Liver (tissue), 9 donors: Measurements from ENCODE around the gene TM7SF3. TPM values are rescaled to one million over a fixed set of nuclear protein-coding genes. Genes with fewer than 3 reads are reported as not detected.

Source experiments
- DNase-seq: peaks from one replicate; pipeline ENCODE4 v3.0.0-alpha.2; 2017; ENCODE audit warnings: low spot score
- H3K27ac ChIP-seq, 2 donors: one replicate each; pipeline ENCODE4 v1.7.0; 2013; ENCODE audit warnings: inconsistent platforms in 2 of 2, low read length in 2 of 2, control low read depth in 1 of 2, low read depth in 1 of 2, mild to moderate bottlenecking in 1 of 2
- H3K27me3 ChIP-seq, 4 donors: one replicate each; pipeline versions ENCODE4 v1.6.1 to v1.7.0; 2013; ENCODE audit warnings: low read length in 3 of 4, inconsistent platforms in 1 of 4, mild to moderate bottlenecking in 1 of 4, moderate library complexity in 1 of 4; ENCODE audit not compliant: control insufficient read depth in 4 of 4, insufficient read depth in 4 of 4
- H3K36me3 ChIP-seq, 4 donors: one replicate each; pipeline versions ENCODE4 v1.6.1 to v1.7.0; 2013; ENCODE audit warnings: low read length in 3 of 4, mild to moderate bottlenecking in 3 of 4, low read depth in 1 of 4, moderate library complexity in 1 of 4; ENCODE audit not compliant: control insufficient read depth in 4 of 4, insufficient read depth in 3 of 4
- H3K4me1 ChIP-seq, 4 donors: one replicate each; pipeline versions ENCODE4 v1.6.1 to v1.7.0; 2013; ENCODE audit warnings: low read length in 3 of 4, mild to moderate bottlenecking in 3 of 4, moderate library complexity in 1 of 4; ENCODE audit not compliant: control insufficient read depth in 4 of 4, insufficient read depth in 4 of 4
- H3K4me3 ChIP-seq, 3 donors: one replicate each; pipeline versions ENCODE4 v1.6.1 to v1.7.0; 2013; ENCODE audit warnings: low read length in 3 of 3, control low read depth in 1 of 3, low read depth in 1 of 3, mild to moderate bottlenecking in 1 of 3
- H3K9ac ChIP-seq, 2 donors: one replicate each; pipeline ENCODE4 v1.7.0; 2013; ENCODE audit warnings: low read length in 2 of 2, mild to moderate bottlenecking in 2 of 2, moderate library complexity in 2 of 2, control low read depth in 1 of 2, low read depth in 1 of 2
- H3K9me3 ChIP-seq, 4 donors: one replicate each; pipeline versions ENCODE4 v1.6.1 to v1.7.0; 2013; ENCODE audit warnings: low read length in 3 of 4; ENCODE audit not compliant: control insufficient read depth in 4 of 4
- ATF3 ChIP-seq: IDR thresholded peaks from 2 replicates; pipeline ENCODE4 v1.6.1; 2016; ENCODE audit warnings: antibody characterized with exemption
- CTCF ChIP-seq: fragments of 150-350 bp; IDR thresholded peaks from 2 replicates; pipeline ENCODE4 v1.5.1; 2017; ENCODE audit warnings: improper control_type of control experiment, low read depth, low read length; ENCODE audit not compliant: missing input control
- EGR1 ChIP-seq, 2 donors: IDR thresholded peaks; 2 replicates each; pipeline ENCODE4 v1.6.1; 2016 to 2018; ENCODE audit warnings: antibody characterized with exemption in 2 of 2, low read depth in 2 of 2
- FOXA1 ChIP-seq: IDR thresholded peaks from 2 replicates; pipeline ENCODE4 v1.6.1; 2016; ENCODE audit warnings: antibody characterized with exemption
- FOXA2 ChIP-seq: IDR thresholded peaks from 2 replicates; pipeline ENCODE4 v1.6.1; 2016; ENCODE audit warnings: antibody characterized with exemption
- GABPA ChIP-seq, 2 donors: IDR thresholded peaks in 1 of 2; conservative IDR thresholded peaks in 1 of 2; 2 replicates each; pipeline ENCODE4 v1.6.1; 2016; ENCODE audit warnings: antibody characterized with exemption in 2 of 2, mild to moderate bottlenecking in 1 of 2, moderate library complexity in 1 of 2
- HNF4A ChIP-seq, 2 donors: conservative IDR thresholded peaks; 2 replicates each; pipeline ENCODE4 v1.6.1; 2016; ENCODE audit warnings: antibody characterized with exemption in 2 of 2, mild to moderate bottlenecking in 2 of 2
- HNF4G ChIP-seq: IDR thresholded peaks from 2 replicates; pipeline ENCODE4 v1.6.1; 2016; ENCODE audit warnings: antibody characterized with exemption
- JUND ChIP-seq, 2 donors: IDR thresholded peaks; 2 replicates each; pipeline ENCODE4 v1.6.1; 2016; ENCODE audit warnings: antibody characterized with exemption in 2 of 2
- MAX ChIP-seq: IDR thresholded peaks from 2 replicates; pipeline ENCODE4 v1.6.1; 2016; ENCODE audit warnings: antibody characterized with exemption
- NR2F2 ChIP-seq: IDR thresholded peaks from 2 replicates; pipeline ENCODE4 v1.6.1; 2016; ENCODE audit warnings: antibody characterized with exemption
- RAD21 ChIP-seq, 2 donors: IDR thresholded peaks; 2 replicates each; pipeline ENCODE4 v1.6.1; 2016; ENCODE audit warnings: antibody characterized with exemption in 2 of 2, mild to moderate bottlenecking in 2 of 2
- REST ChIP-seq: IDR thresholded peaks from 2 replicates; pipeline ENCODE4 v1.6.1; 2016; ENCODE audit warnings: antibody characterized with exemption, mild to moderate bottlenecking
- RXRA ChIP-seq, 2 donors: IDR thresholded peaks; 2 replicates each; pipeline ENCODE4 v1.6.1; 2017 to 2018; ENCODE audit warnings: antibody characterized with exemption in 2 of 2, mild to moderate bottlenecking in 1 of 2
- SP1 ChIP-seq: IDR thresholded peaks from 2 replicates; pipeline ENCODE4 v1.6.1; 2018; ENCODE audit warnings: antibody characterized with exemption, mild to moderate bottlenecking
- TAF1 ChIP-seq: conservative IDR thresholded peaks from 2 replicates; pipeline ENCODE4 v1.6.1; 2016; ENCODE audit warnings: antibody characterized with exemption, mild to moderate bottlenecking
- YY1 ChIP-seq: IDR thresholded peaks from 2 replicates; pipeline ENCODE4 v1.6.1; 2016; ENCODE audit warnings: antibody characterized with exemption, mild to moderate bottlenecking
- ZBTB33 ChIP-seq: IDR thresholded peaks from 2 replicates; pipeline ENCODE4 v1.6.1; 2016; ENCODE audit warnings: antibody characterized with exemption
- WGBS: extraction: QIAGEN DNeasy Blood & Tissue Kit; methylation state at CpG from one replicate; pipeline ENCODE4 v1.1.7; 2013; 5-methylcytosine and 5-hydroxymethylcytosine counted together
- polyA plus RNA-seq, 2 donors: library from polyadenylated mRNA; stranded (reverse) in 1 of 2; unstranded in 1 of 2; fragments of 200-250 nt in 1 of 2; fragments of >200 nt in 1 of 2; fragmentation: Nextera tagmentation in 1 of 2; extraction: Ambion mirVana in 1 of 2; gene quantifications; one replicate each; pipeline versions ENCODE4 v1.2.1 to v1.2.3, GENCODE V29; 2013 to 2015
- total RNA-seq, 2 donors: library from RNA; depleted of rRNA; stranded (reverse); fragments of >200 nt; gene quantifications; one replicate each; pipeline ENCODE4 v1.2.3, GENCODE V29; 2014
- donor health status: healthy.
- donor health status: healthy.
- donor health status: healthy.
- donor health status: healthy.
- donor health status: healthy.

The TM7SF3 gene
- total and polyA plus RNA-seq, 4 donors, result 21.5 to 60.8 (median 44.6) TPM

GRCh38 chr12:27006797-27007467 is 7.3 kb downstream of the TM7SF3 start:
- H3K4me3 ChIP-seq, result no peak overlapping the region

GRCh38 chr12:27005495-27005894 is 8.7 kb downstream of the TM7SF3 start:
- H3K4me3 ChIP-seq, result no peak overlapping the region
- H3K27ac ChIP-seq, result no peak overlapping the region
- 98% methylated on average over 2 of the region's 2 CpGs for WGBS
- H3K4me1 ChIP-seq, result peaks cover 4 to 30% (median 18%) of the 10 kb centered on the region in 4 donors
- no peak for DNase-seq
- no peak overlapping the region for H3K9ac ChIP-seq
- H3K9me3 ChIP-seq, result no peaks in the 10 kb centered on the region
- no peaks in the 10 kb centered on the region for H3K27me3 ChIP-seq
- TF ChIP-seq CTCF (no peak), HNF4A (conservative IDR thresholded peaks at IDR 0.05) (no peak), REST (no peak), JUND (IDR thresholded peaks at IDR 0.05) (no peak), YY1 (no peak), TAF1 (no peak), SP1 (no peak), HNF4G (no peak), ATF3 (no peak), EGR1 (IDR thresholded peaks at IDR 0.05; ENCODE audit: low read depth in 2 of 2) (no peak), NR2F2 (no peak), RXRA (IDR thresholded peaks at IDR 0.05) (no peak), FOXA1 (no peak), ZBTB33 (no peak), FOXA2 (no peak), RAD21 (IDR thresholded peaks at IDR 0.05) (no peak), GABPA (IDR thresholded peaks at IDR 0.05 in 1 of 2, conservative IDR thresholded peaks at IDR 0.05 in 1 of 2) (no peak), MAX (no peak)
- H3K36me3 ChIP-seq, result peaks cover 0 to 2% (median 0%) of the 10 kb centered on the region in 4 donors

More at GRCh38 chr12:27006797-27007467, 7.3 kb downstream of the TM7SF3 start:
- Histone ChIP-seq H3K27me3 (no peaks in the 10 kb centered on the region), H3K9ac (peak overlapping the region in 1 of 2 donors; percentile 63), H3K9me3 (no peaks in the 10 kb centered on the region), H3K36me3 (no peaks in the 10 kb centered on the region), H3K27ac (peak overlapping the region; percentile 23 to 37), H3K4me1 (peaks cover 5 to 39% (median 25%) of the 10 kb centered on the region in 4 donors)
- 45% methylated on average over 2 of the region's 2 CpGs for WGBS
- peak; percentile 29 to 32 for TF ChIP-seq HNF4A (conservative IDR thresholded peaks at IDR 0.05)
- peak; percentile 6 for TF ChIP-seq YY1
- no peak for TF ChIP-seq RXRA (IDR thresholded peaks at IDR 0.05)
- TF ChIP-seq NR2F2, result peak; percentile 41
- TF ChIP-seq GABPA (IDR thresholded peaks at IDR 0.05 in 1 of 2, conservative IDR thresholded peaks at IDR 0.05 in 1 of 2), result no peak
- no peak for DNase-seq
